ENCODE results near the gene SYK.
"Not testable (repeated sequence)": the region's sequence is repeated elsewhere in the genome, so short reads cannot be mapped to it uniquely, and the experiment has no call there.

SYK gene

DNA sequence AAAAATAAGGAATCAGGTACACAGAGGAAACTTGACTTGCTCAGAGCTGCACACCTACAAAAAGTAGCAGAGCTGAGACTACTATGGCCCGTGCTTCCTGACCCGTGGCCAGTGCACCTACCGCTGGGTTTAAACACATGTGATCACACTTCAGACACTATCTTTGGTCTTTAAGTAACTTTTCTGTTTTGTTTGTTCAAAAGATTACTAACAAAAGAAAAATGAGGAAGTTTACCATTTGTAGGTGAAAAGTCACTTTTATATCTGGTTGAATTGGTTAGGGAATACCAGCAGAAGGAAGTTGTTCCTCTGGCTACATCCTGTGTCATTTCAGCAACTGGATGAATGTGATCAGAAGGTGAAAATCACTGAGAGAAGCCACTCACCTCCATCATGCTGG is 6.5 kb upstream of the SYK start:
- FAIRE-seq (no peak), DNase-seq (ENCODE audit: low spot score) (no peak)

DNA sequence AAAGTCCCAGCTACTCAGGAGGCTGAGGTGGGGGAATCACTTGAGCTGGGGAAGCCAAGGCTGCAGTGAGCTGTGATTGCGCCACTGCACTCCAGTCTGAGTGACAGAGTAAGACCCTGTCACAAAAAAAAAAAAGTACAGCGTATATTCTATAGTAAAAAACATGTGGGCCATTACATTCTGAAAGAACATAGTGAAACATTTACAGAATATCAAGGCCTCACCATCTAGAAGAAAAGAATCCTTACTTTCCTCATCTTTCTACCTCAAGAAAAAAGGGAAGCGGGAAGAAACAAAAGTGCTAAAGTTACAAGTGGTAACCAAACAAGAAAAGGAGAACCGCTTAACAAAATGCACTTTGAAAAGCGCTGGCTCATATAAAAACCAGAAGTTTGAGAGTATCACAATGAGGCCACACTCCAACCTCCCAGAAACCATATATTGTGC is 5.7 kb upstream of the SYK start:
- FAIRE-seq = no peak

DNA sequence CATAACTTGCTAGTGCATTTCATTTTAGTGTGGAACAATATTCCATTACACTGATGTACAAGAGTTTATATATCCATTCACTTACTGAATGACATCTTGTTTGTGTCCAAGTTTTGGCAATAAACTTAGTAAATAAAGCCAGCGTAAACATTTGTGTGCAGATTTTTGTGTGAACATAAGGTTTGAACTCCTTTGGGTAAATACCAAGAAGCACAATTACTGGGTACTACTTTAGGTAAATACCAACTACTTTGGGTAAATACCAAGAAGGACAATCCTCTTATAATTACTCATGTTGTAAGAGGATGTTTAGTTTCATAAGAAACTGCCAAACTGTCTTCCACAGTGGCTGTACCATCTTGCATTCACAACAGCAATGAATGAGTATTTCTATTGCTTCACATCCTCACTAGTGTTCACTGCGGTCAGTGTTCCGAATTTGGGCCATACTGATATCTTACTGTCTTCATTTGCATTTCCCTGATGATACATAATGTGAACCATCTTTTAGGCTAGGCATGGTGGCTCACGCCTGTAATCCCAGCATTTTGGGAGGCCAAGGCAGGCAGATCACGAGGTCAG is 2.3 kb upstream of the SYK start:
- no peak for FAIRE-seq
- DNase-seq (ENCODE audit: low spot score) = no peak

More for the DNA sequence above, 5.7 kb upstream of the SYK start:
- DNase-seq (ENCODE audit: low spot score) = no peak

DNA sequence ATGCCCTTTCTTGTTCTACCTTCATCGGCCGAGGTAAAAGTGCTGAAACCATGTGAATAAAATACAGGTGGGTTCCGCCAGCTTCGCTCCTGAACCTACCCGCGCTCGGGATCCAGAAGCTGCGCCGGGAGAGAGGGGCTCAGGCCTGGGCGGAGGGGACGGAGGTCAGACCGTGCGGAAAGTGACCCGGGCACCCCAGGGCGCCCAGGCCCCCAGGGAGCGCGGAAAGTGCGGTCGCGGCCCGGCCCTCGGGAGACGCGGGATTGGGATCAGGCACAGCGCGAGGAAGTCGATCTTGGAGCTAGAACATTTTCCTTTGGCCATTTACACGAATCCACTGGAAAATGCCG is 329 bp downstream of the SYK start:
- DNase-seq (ENCODE audit: low spot score) = no peak
- FAIRE-seq = no peak

DNA sequence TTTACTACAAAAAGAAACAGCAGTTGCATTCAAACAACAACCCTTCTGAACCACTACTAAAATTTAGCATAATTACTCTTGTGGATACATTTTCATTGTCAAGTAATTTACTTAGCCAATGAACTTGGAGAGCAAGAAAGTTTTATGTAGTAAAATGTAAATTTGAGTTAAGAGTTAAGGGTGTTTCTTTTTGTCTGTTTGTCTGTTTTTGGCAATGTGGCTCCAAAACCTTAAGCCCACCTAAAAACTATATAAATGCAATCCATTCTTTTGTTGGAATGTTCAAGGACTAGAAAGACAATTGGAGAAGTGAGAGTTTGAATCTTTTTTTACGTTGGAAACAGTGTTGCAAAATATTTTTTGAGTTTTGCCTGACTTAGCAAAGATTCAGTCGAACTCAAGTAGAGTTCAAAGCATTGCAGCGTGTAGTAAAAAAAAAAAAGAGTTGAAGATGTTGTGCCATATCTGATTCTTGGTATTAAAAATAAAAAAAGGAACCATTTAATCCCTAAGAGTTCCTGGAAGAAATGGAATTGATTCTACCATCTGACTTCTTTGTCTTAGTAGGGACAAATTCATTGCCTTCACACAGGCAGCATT is 867 bp downstream of the SYK start:
- no peak for DNase-seq (ENCODE audit: low spot score)
- peak; percentile 44 for FAIRE-seq

DNA sequence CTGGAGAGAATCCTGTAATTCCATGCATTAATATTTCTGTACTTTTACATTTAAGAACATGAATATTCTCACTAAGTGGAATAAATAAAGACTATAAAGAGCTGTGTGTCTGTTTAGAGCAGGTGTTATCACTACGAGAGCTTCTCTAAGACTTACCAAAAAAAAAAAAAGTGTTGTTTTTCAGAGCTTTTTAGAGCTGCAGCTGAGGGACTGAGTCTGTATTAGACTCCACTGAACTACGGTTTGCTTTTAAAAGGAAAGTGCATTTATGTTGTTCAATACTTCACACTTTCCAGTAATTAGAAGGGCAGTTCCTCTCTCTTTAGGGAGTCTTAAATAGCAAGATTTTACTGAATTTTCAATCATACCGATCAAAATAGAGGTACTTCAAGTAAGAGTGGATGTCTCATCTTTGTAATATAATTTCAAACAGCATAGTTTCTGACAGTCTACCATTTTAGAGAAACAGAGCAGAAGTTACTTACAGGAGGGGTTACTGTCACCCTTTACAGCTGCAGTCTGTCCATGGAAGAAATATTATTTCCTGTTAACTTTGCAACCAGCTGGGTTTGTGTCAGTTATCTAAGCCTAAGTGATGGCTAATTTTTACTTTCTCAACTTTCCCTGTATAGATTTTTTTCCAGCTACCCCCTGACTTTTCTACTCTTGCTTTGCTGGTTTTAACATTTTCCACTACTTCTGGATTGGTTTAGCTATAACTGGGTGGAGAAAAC is 2.4 kb downstream of the SYK start:
- FAIRE-seq (no peak), DNase-seq (ENCODE audit: low spot score) (no peak)

DNA sequence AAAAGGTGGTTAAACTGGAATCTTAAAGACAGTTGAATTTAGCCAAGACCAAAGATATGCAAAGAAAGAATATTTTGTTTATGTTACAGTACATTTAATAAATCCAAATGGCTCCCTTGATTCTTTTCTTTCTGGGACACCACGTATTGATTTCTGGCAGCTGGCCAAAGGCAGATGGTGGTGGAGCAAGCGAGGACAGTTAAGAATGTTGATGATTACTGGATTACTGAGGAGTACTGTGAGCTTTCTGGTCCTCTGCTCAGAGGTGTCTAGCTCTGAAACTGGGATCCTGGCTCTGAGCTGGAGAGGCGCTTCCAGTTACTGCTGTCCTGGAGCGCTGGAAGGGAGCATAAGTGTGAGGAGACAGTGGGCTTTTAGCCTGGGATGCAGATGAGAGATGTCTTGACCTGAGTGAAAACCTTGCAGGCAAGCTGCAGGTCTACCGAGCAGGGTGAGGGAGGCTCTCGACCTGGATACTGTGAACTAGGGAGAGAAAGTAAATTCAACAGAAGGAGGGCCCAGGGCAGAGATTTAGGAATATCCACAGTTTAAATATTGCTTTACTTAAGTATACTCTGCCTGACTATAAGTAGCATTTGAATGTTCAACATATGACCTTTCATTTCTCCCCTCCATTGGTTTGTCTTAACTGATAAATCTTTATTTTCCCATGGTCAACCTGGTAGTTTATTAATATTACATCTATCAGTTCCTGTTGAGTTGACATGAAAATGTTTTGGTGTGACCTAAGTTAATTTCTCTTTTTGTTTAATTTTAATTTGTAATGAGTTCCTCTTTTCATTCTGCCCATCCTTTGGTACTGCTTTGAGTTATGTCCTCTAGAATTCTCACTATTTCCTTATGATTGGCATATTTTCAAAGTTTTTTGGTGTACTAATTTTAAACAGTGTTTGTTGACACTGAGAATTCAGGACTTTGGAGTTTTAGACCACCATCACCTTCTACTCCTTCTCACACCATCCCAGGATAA is 3.7 kb downstream of the SYK start:
- FAIRE-seq = no peak
- DNase-seq (ENCODE audit: low spot score) = no peak

DNA sequence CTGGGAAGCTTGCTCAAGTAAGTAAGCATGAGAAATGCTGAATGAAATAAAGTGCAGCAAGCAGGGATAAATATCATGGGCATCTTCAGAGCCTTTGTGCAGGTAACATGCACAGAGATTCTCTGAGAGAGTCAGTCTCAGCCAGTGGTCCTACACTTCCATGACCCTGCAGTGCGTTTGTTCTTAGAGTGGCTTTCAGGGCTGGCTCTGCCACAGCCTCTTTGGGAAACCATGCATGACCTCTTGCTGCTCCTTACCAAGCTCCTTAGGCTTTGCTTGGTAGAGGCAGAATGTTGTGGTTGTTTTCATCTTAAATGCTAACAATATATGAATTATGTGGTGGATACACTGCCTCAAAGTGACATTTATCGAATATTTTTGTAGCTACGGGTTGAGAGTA is 5.4 kb downstream of the SYK start:
- FAIRE-seq (no peak), DNase-seq (ENCODE audit: low spot score) (no peak)

DNA sequence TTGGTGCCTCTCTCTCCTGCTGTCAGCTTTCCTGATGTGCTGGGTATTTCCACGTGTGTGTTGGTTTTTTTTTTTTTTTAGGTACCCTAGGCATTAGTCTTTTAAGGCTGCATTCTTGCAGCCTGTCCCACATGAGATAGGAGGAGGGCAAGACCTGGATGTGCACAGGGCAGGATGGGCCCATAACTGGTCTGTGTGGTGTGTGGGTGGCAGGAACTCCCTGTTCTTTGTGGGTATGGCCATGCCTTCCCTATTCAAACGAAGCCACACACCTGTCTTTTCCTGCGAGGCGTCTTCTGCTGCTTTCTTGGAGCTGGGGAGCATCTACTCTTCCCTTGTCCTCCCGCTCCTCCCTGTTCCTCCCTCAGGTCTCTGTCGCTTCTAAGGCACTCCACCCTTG is 6.8 kb downstream of the SYK start:
- FAIRE-seq (no peak), DNase-seq (ENCODE audit: low spot score) (no peak)

DNA sequence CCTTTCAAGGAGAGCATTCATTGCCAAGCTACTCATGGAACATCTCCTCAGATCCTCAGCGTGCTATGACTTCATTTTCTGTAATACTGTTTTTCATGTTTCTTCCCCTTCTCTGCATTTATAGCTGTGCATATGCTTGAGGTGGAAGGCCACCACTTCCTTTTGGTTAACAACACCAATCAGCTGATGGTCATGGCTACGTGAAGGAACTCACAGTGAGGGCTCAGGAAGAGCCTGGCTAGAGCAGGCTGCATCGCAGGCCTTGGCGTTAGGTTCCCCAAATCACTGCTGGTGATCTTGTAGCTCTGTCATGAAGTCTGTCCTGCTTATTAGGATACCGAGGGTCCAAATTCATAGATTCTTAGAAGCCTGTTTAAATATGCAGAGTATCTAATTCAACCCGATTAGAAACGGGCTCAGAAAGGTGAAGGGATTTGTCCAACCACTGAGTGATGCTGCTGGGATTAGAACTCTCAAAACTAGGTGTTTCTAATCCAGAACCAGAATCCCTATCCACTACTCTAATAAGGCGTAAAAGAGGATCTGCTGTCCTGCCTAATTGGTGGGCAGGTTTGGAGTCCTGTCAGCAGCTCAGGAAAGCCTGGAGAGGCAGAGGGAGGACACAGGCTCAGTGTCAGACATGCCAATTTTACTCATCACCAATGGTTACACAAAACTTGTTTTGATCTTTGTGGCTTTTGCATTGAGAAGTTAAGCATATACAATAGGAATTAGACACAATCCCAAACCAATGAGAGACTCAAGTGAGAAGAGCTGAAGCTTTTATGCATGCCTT is 7.5 kb downstream of the SYK start:
- DNase-seq (ENCODE audit: low spot score) = no peak
- FAIRE-seq = no peak

DNA sequence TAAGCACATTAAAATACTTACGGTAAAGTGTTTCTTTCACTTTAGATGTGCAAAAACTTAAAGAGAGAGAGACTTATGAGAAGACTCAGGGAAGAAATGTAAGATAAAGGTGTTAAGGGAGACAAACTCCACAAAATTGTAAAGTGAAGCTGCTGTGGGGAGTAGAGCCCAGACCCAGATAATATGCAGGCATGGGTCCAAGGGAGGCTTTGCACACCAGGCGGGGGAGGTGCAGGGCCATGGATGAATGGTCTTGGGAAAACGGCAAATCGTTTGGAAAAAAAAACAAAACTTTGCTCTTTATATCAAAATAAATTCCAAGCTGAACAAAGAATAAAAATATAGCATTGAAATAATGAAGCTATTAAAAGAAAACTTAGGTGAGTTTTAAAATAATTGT is 9.1 kb downstream of the SYK start:
- peak; percentile 54 for FAIRE-seq
- no peak for DNase-seq (ENCODE audit: low spot score)

DNA sequence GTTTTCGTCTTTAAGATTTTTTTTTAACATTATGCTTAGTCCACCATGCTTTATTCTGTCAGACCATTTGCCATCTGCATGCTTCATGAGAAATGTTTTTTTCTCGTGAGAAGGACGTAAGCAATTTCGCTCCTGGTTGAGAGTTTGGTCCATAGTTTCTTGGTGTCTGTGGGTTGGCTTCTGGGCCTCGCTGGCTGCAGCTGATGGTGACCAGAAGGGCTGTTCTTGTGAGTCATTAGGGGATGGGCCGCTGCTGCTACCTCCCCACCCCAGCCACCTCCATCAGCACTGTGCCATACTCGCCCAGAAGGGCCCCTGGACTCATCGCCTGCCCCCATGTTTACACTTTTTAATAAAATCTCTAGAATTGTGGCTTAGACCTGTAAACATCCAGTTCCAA is 11.4 kb downstream of the SYK start:
- FAIRE-seq (no peak), DNase-seq (ENCODE audit: low spot score) (no peak)

DNA sequence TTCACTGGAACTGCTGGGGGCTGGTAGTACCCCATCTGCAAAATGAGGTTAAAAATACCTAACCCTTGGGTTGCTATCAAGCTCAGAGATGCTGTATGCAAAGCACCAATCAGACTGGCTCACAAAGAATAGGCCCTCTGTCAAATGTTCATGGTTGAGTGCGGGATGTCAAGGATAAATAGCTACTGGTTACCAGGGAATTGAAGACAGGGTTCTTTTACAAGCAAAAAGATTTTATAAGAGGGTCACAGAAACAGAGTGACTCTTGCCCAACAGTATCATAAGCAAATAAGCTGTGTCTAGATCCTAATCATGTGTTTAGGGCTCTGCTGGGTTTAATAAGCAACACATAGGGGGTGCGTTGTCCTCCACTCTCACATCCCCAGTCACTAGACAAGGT is 11.9 kb downstream of the SYK start:
- no peak for DNase-seq (ENCODE audit: low spot score)
- FAIRE-seq = no peak

DNA sequence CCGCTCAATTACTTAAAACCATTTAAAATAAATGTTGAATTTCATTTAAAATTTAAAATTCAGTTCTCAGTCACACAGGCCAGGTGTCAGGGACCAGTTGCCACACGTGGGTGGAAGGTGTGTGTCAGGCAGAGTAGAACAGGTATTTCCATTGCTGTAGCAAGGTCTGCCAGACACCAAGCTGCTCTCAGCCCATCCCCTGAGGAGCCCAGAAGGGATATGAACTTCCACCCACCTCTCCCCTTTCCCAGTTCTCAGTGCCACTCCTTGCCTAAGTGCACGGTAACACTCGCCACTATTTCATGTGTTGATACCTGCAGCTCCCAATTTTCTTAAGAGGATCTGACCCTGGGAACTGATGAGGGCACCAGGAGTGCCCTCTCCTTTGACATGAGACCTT is 12.7 kb downstream of the SYK start:
- no peak for FAIRE-seq
- no peak for DNase-seq (ENCODE audit: low spot score)

DNA sequence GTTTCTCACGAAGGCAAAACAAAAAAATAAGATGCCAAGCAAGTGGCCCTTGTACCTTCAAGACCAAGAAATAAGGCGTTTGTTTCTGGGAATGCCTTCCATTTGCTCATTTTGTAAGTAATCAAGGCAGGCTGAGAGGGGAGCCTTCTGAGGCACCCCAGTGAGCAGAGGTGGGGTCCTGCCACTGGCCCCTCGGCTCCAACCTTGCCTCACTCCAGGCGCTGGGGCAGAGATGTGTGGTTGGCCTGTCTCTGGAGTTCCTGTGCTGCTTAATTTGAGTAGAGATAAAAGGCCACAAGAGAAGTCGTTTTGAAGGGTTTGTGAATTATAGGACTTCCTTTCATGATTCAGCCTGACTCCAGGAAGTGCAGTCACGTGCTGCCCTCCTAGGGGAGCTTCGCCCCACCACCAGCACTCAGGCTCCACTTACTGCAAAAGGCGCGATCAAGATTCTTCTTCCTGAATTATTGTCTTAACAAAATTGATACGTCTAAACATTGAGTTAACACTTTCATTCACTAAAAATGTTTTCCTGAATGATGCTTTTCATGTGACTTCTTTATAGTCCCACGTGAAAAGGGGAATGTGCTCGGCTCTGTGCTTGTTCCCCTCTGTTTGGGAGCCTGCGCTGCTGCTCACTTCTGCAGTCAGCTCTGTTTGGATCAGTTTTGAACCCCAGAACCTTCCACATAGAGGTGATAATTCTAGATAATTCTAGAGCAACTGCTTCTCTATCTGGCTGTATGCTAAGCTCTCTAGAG is 13.7 kb downstream of the SYK start:
- FAIRE-seq (no peak), DNase-seq (ENCODE audit: low spot score) (no peak)

DNA sequence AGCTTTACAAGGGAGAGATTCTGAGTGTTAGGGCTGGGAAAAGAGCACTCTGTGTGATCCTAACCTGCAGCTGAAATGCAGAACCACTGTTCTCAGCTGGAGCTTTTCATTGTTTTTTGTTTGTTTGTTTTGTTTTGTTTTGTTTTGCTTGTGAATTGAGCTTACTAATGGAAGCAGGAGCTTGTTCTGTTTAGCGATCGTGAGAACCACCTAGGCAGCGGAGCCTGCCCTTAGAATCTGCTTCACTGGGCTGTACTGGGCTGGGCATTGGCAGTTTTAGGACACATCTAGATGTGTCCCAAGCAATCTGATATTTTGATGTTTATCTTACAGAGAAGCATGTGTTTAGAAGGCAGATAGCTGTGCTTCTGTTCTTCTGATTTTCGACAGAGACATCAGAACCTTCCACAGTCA is 14.3 kb downstream of the SYK start:
- DNase-seq (ENCODE audit: low spot score) (no peak), FAIRE-seq (no peak)

DNA sequence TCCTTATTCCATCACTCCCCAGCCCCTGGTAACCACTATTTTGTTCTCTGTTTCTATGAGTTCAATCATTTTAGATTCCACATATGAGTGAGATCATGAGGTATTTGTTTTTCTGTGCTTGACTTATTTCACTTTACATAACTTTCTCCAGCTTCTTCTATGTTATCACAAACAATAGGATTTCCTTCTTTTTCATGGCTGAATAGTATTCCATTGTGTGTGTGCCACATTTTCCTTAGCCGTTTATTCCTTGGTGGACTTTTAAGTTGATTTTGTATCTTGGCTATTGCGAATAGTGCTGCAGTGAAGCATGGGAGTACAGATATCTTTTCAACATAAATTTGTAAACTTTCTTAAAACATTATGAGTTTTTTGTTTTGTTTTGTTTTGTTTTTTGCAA is 15.1 kb downstream of the SYK start:
- FAIRE-seq = no peak
- DNase-seq (ENCODE audit: low spot score) = no peak

DNA sequence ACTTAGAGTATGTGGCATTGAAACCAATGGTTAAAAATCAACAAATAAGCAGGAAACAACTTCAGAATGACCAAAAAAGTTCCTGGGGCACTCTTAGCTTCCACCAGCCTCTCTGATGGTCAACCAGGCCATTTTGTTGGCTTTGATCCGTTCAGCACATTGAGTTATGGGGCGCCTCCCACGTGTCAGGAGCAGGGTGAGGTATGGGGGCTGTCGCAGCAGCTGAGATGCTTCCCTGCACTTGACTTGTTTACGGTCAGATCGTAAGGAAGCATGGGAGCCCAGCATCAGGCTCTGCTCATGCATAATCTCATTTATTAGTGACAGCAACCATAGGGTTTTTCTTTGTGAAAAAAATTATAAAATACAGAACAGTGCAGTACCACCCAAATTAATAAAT is 16.7 kb downstream of the SYK start:
- FAIRE-seq (no peak), DNase-seq (ENCODE audit: low spot score) (no peak)

DNA sequence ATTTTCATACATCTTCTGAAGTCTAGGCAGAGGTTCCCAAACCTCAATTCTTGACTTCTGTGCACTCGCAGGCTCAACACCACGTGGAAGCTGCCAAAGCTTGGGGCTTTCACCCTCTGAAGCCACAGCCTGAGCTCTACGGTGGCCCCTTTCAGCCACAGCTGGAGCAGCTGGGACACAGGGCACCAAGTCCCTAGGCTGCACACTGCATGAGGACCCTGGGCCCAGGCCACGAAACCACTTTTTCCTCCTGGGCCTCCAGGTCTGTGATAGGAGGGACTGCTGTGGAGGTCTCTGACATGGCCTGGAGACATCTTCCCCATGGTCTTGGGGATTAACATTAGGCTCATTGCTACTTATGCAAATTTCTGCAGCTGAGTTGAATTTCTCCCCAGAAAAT is 18.8 kb downstream of the SYK start:
- DNase-seq (ENCODE audit: low spot score); FAIRE-seq: not testable (repeated sequence)

DNA sequence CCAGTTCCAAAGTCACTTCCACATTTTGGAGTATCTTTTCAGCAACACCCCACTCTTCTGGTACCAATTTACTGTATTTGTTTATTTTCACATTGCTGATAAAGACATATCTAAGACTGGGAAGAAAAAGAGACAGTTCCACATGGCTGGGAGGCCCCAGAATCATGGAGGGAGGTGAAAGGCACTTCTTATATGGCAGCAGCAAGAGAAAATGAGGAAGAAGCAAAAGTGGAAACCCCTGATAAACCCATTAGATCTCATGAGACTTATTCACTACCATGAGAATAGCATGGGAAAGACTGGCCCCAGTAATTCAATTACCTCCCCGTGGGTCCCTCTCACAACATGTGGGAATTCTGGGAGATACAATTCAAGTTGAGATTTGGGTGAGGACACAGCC is 19.6 kb downstream of the SYK start:
- FAIRE-seq; DNase-seq (ENCODE audit: low spot score): not testable (repeated sequence)

Measured in RCC 7860 (cell line).